Stimulated activated CD8-positive, alpha-beta memory T cell treated with anti-CD3 and anti-CD28 coated beads, Interleukin-15, amount 100 ng/mL, for 24 hours (primary cell): ENCODE measurements around the gene GPR17.
A peak's percentile ranks its signal among the peaks of the same experiment; 100 is the strongest.

Experiments used
- DNase-seq: peaks from one replicate; pipeline ENCODE4 v3.0.0-alpha.2; 2020; ENCODE audit warnings: low read depth

GPR17 gene

DNA sequence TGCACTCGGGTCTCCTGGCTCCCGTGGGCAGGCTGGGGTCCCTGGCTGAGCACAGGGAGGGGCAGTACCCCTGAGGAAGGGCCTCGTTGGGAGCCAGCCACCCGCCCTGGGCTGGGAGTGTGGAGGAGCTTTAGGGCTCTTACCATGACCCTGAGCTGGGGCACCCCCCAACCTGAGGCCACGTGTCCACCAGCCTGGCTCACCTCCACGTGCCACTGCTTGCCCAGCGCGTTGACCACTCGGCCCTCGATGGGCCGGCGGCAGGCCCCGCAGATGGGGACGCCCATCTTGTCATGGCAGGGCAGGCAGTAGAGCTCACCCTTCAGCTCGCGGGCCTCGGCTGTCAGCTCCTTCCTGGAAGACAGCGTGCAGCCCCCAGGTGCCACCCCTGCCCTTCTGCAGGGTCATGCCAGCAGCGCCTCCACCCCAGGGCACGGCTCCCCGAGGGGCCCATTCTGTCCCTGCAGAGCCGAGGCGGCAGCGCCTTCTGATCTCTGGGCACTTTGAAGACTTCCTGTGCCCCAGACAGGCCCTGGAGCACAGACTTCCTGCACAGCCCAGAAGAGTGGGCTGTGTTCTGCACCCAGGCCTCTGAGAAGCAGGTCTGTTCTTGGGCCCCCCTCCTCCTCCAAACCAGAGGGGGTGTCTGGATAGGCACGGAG lies 4.0 kb upstream of the GPR17 start:
- no peak for DNase-seq

DNA sequence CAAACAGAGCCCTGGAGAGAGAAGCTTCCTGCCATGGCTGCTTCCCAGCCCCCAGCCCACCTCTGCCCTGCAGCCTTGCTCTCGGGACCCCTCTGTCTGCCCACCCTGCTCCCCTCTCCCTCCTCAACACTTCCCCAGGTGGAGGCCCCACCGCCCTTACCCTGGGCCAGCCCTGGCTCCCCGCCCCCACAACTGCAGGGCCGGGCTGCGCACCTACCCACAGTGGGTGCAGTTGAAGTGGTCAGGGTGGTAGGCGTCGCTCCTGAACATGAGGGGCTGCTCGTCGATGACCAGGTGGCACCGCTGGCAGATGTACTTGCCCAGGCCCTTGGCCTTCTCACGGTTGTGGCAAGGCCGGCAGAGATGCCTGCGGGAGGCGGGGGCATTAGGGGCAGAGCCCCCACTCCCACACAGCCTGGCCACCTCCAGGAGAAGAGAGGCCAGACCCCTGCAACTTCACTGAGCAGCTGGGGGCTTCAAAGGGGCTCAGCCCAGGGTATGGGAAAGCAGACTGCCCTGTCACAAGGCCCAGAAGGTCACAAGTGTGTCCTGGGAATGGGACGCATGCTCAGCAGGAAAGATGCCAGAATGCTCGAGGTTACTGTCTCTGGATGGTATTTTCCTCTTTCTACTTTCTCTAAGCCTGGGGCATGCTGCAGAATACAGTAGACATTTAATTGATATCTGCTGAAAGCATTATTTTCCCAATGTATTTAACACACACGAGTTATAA lies 3.1 kb upstream of the GPR17 start:
- DNase-seq: no peak

DNA sequence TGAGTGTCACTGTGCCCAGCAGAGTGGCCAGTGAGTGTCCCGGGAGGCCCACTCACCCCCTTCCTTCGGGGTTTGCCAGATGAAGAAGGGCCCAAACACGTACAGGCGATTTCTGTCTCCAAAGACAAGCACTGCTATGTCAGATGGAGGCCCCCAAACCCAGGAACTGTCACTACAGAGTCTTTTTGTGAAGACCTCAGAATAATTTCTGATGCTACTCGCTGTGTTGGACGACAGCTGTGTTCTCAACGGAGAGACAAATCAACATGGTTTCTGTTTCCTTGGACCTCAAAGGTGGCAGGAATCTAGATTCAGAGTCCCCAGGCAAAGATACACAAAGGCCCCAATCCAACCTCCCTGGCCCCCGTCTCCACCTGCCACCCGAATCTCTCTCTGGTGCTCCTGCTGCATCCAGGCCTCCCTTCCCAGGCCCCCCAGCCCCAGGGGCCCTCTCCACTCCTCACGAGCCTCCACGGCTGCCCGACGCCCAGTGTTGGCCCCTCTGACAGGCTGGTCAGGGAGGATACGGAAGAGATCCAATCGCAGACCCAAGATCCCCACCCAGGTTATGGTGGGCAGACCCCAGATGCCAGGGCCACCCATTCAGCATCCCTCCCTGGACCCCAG lies 2.4 kb upstream of the GPR17 start:
- no peak for DNase-seq

- DNase-seq: no peak
These were observed 1.6 kb upstream of the GPR17 start for GRCh38 chr2:127644066-127645025.

DNA sequence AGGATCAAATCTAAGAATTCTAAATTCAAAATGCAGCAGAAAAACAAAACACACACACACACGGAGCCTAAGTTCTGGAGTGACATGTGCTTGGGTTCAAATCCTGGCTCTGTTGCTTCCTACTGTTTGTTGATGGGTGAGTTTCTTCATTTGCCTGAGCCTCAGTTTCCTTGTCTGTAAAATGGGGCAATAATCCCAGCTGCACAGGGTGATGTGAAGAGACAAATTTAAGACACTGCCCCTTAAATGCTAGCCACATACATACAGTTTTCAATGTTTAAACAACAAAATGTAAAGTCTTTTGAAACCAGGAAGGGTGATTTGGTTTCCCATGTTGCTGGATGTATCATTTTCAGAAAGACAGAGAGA lies 943 bp upstream of the GPR17 start:
- DNase-seq: no peak

DNA sequence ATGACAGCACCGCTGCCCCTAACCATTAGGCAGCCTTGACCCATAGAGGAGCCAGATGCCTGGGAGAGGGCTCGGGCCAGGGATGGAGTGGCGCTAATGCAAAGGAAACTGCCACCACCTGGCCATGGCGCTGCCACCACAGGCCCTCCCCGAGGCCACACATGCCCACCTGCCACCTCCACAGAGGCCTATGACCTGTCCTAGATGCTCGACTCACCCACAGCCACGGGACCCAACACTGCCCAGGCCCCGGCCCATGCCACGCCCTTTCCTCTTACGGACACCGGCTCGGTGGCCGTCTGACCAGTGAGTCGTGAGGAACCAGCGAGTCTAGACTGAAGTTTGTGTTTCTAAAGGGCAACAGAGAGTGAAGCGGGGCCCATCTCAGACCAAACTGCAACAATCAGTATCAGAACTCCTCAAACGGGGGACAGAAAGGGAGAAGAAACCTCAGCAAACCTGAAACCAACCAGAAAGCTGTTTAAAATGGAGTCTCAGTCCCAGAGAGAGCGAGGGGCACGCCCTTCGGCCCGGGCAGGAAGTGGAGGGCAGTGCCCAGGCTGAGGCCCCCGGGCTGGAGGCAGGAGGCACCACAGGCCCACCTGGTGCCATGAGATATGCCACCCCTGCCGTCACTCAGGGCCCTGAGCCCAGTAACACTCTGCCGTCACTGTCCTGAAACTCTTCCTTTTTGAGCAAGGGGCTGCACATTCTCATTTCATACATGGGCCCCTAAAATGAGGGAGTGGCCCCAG lies 711 bp downstream of the GPR17 start:
- DNase-seq: no peak

DNA sequence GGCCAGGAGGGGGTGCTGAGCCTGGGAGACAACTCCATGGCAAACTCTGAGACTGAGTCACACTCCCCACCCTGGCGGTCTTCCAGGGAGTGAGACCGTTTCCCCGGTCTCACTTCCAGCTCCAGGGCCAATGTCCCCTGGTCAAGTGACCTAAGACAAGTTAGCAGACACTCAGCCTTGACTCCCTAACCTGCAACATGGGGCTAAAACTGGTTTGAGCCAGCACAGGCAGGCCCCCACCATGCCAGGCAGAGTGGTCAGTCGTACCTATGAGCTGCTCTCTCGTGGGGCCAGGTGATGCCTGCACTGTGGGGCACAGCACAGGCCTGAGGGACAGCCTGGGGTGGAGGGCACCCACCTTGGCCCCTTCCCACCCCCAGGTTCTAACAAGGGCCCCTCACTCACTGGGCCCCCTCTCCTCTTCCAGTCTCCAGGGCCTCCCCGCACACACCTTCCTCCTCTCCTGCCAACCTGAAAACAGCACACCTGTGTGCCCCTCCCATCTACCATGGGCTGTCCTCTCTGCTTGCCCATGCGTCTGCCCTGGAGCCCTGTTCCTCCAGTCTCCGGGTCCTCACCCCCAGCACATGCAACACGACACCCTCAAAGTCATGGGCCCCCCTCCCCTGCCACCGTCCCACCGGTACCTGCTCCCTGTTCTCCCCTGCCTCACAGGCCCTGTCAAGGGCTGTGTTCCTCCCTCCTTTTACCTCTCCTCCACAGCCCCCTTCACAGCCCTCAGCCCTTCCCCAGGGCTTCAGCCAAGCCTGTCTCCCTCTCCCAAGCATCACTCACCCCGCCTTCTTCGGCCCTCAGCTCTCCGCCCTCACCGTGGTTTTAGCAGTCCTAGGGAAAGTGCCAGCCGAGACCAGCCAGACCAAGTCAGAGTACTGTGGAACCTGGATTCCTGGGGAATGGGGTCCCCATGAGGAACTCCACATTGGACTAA lies 1.6 kb downstream of the GPR17 start:
- DNase-seq: no peak

- DNase-seq: no peak
These were observed 2.4 kb downstream of the GPR17 start for GRCh38 chr2:127648321-127648720.

DNA sequence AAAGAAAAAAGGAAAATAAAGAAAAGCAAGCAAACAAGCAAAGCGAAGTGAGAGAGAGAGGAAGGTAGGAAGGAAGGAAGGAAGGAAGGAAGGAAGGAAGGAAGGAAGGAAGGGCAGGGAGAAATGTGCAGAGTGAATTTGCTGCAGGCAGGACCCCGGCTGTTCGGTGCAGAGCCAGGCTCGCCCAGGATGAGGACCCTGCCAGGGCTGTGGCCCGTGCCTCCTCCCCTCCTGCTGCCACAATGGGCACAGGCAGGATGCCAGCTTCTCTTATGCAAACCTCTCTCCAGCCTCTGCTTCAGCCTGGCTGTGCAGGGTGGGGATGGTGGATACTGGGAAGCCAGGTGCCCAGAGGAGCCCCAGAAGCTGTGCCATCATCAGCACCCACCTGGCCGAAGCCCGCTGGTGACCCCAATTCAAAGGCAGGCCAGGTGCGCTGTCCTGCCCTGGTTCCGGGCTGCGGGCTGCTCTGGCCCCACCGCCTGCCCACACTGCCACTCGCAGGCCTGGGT lies 3.2 kb downstream of the GPR17 start:
- DNase-seq: no peak

GRCh38 chr2:127649684-127650040 lies 3.7 kb downstream of the GPR17 start:
- peak; percentile 63 for DNase-seq

DNA sequence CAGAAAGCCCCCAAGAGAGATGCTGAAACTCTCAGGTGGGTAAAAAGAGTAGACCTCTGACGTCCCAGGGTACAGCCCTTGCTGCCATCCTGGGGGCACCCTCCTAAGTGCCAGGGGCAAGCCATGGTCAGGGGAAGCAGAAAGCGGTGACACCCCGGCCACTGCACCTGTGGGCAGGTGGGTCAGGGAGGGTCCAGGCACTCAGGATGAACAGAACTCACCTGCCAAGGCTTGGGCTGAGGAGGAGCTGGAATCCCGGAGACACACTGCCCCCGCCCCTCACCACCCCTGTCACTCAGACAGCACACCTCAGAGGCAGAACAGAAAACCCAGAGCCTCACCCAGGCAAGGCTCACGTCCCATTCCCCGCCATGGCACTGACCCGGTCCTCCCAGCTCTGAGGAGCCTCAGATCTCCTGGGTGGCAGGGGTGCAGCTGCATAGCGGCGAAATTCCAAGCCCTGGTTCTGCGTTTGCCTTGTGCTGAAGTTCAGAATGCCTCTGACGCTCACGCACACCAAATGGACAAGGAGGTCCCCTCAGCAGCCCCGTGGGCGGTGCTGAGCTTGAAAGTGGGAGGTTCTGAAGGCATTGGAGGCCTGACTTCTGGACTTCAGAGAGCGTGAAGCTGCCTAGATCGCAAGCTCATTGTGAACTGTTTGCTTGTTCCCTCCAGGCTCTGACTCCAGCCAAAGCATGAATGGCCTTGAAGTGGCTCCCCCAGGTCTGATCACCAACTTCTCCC lies 4.3 kb downstream of the GPR17 start:
- DNase-seq: no peak

- DNase-seq: no peak
These were observed 4.9 kb downstream of the GPR17 start for GRCh38 chr2:127650785-127651380.

GRCh38 chr2:127651381-127651809 lies 5.4 kb downstream of the GPR17 start:
- DNase-seq: no peak

DNA sequence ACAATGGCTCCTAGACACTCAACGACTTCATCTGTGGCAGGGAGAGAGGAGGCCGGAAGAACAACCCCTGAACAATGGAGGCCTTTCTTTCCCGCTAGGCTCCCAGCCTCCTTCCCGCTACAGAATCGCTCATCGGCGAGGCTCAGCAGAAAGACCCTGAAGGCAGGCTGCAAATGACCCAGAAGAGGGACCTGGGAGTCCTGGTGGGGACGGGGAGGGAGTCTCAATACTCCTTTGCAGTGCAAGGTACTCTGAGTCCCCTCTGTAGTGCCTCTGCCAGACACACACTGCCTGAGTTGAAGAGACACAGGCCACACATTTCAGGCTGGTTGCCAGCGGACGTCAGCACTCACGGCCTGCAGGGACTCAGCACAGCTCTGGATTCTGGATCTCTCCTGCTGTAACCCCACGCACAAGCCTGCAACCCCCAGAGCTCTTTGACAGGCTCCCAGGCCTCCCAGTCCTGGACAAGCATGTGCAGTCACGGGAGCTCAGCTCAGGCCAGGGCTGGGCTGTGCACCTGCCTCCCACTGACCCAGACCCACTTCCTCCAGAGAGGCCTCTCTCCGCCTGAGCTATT lies 6.1 kb downstream of the GPR17 start:
- no peak for DNase-seq

DNA sequence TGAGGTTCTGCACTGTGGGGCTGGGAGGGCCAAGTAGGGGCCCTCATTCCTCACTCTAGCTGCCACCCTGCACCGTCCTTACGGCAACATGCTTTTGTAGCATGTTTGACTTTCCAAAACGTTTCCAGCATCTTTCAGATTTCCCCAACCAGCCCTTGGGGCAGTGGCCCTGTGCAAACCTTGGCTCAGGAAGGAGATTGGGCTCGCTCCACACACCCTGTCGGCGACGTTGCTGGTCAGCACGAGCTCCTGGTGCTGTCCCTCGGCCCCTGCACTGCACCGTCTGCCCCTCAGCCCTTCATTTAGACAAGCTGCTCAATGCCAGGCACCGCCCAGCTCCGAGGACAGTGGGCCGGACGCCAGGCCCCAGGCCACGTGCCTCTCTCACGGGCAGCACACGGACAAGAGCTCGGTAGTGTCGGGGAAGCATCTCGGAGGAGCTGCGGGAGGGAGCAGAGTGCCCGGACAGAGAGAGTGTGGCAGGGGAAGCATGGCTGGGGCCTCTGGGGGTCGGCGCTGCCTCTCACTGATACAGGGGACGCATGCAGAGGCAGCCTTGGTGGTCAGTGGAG lies 6.9 kb downstream of the GPR17 start:
- DNase-seq: no peak

GRCh38 chr2:127653421-127654083 lies 7.6 kb downstream of the GPR17 start:
- no peak for DNase-seq

GRCh38 chr2:127654084-127654837 lies 8.3 kb downstream of the GPR17 start:
- no peak for DNase-seq
